Gastrocnemius medialis (tissue), 4 donors: ENCODE results near the gene ATP5PD.

Source experiments
- CTCF ChIP-seq, 5 experiments: fragments of 450-650 bp in 3 of 5; fragments of 200-600 bp in 2 of 5; sonication (generic) in 2 of 5; IDR thresholded peaks in 4 of 5; conservative IDR thresholded peaks in 1 of 5; 1 replicate in 4 of 5; 2 replicates in 1 of 5; pipeline ENCODE4 v1.5.1; 2016 to 2019; ENCODE audit warnings: antibody characterized with exemption in 5 of 5, mild to moderate bottlenecking in 3 of 5, moderate library complexity in 3 of 5
- POLR2A ChIP-seq, 2 donors: fragments of 450-650 bp; IDR thresholded peaks; one replicate each; pipeline ENCODE4 v1.6.1; 2017; ENCODE audit warnings: antibody characterized with exemption in 2 of 2, mild to moderate bottlenecking in 2 of 2, moderate library complexity in 2 of 2

- TF ChIP-seq CTCF (IDR thresholded peaks at IDR 0.05 in 4 of 5, conservative IDR thresholded peaks at IDR 0.05 in 1 of 5) (no peak), POLR2A (IDR thresholded peaks at IDR 0.05) (no peak)
Observed at GRCh38 chr17:75075597-75076336, 29.0 kb upstream of the ATP5PD start.
